IMR-90 (cell line): ENCODE results near the gene FBXW5. TPM values are rescaled to one million over a fixed set of nuclear protein-coding genes. Genes with fewer than 3 reads are reported as not detected.

Source experiments
- ATAC-seq: fragments of 200-7000 bp; cut with Tn5 transposase; 2 replicates; pipeline ENCODE4 v1.9.1; 2020; ENCODE audit warnings: low read depth, mild to moderate bottlenecking, moderate library complexity
- BruUV-seq: library from RNA; stranded (reverse); fragments of 400-500 nt; replicated peaks from 2 replicates; lab custom pipeline; 2021; lab: Mats Ljungman, UMichigan
- CTCF ChIA-PET: fragments of 300-600 bp; formaldehyde crosslinking; extraction: SDS; loops from one replicate; lab custom pipeline; 2021; ENCODE audit warnings: antibody characterized with exemption; lab: Yijun Ruan, JAX
- POLR2A ChIA-PET: fragments of 300-600 bp; sonication (Branson Sonifier 250); formaldehyde crosslinking; loops from one replicate; lab custom pipeline; 2022; ENCODE audit warnings: antibody characterized with exemption; ENCODE audit not compliant: unreplicated experiment; lab: Charles Lee
- DNase-seq: peaks from one replicate; pipeline ENCODE4 v3.0.0; 2013
- H2AFZ ChIP-seq: replicated peaks from 2 replicates; pipeline ENCODE3; 2013; ENCODE audit warnings: low read length, mild to moderate bottlenecking; ENCODE audit not compliant: poor library complexity
- H2AK5ac ChIP-seq: 2 replicates; pipeline ENCODE4 v1.6.1; 2013; ENCODE audit warnings: low read depth, low read length, inconsistent platforms
- H2AK9ac ChIP-seq: replicated peaks from 2 replicates; pipeline ENCODE3; 2013; ENCODE audit warnings: mild to moderate bottlenecking, low read depth, low read length, moderate library complexity; ENCODE audit not compliant: poor library complexity
- H2BK120ac ChIP-seq: 2 replicates; pipeline ENCODE4 v1.6.1; 2013; ENCODE audit warnings: low read depth, low read length, inconsistent platforms
- H2BK15ac ChIP-seq: 3 replicates; pipeline ENCODE4 v1.6.1; 2013; ENCODE audit warnings: low read depth, low read length, inconsistent platforms
- H2BK20ac ChIP-seq: 2 replicates; pipeline ENCODE4 v1.6.1; 2013; ENCODE audit warnings: low read depth, mild to moderate bottlenecking, inconsistent platforms, low read length, moderate library complexity
- H2BK5ac ChIP-seq: 2 replicates; pipeline ENCODE4 v1.6.1; 2013; ENCODE audit warnings: mild to moderate bottlenecking, low read depth, low read length, inconsistent platforms; ENCODE audit not compliant: poor library complexity, severe bottlenecking
- H3K14ac ChIP-seq: replicated peaks from 2 replicates; pipeline ENCODE4 v1.6.1; 2013; ENCODE audit warnings: low read depth, low read length, inconsistent platforms
- H3K18ac ChIP-seq: 2 replicates; pipeline ENCODE4 v1.6.1; 2013; ENCODE audit warnings: low read depth, low read length, control low read depth
- H3K23ac ChIP-seq: 2 replicates; pipeline ENCODE4 v1.6.1; 2013; ENCODE audit warnings: low read depth, low read length, inconsistent platforms
- H3K27ac ChIP-seq: 2 replicates; pipeline ENCODE4 v1.5.1; 2013; ENCODE audit warnings: mild to moderate bottlenecking, control low read depth, low read length; ENCODE audit not compliant: insufficient read depth
- H3K27me3 ChIP-seq: 2 replicates; pipeline ENCODE4 v1.6.1; 2013; ENCODE audit warnings: low read length; ENCODE audit not compliant: control insufficient read depth, insufficient read depth
- H3K36me3 ChIP-seq: 2 replicates; pipeline ENCODE4 v1.6.1; 2013; ENCODE audit warnings: low read length, mixed read lengths; ENCODE audit not compliant: control insufficient read depth, insufficient read depth
- H3K4ac ChIP-seq: 2 replicates; pipeline ENCODE4 v1.6.1; 2013; ENCODE audit warnings: low read depth, low read length, inconsistent platforms
- H3K4me1 ChIP-seq: 2 replicates; pipeline ENCODE4 v1.6.1; 2013; ENCODE audit warnings: low read length, mixed read lengths; ENCODE audit not compliant: control insufficient read depth, insufficient read depth
- H3K4me2 ChIP-seq: 2 replicates; pipeline ENCODE4 v1.6.1; 2013; ENCODE audit warnings: low read depth, mild to moderate bottlenecking, control low read depth, low read length, moderate library complexity
- H3K4me3 ChIP-seq: 2 replicates; pipeline ENCODE4 v1.5.1; 2013; ENCODE audit warnings: low read depth, mild to moderate bottlenecking, control low read depth, low read length, moderate library complexity; ENCODE audit not compliant: insufficient read depth
- H3K56ac ChIP-seq: 2 replicates; pipeline ENCODE4 v1.6.1; 2013; ENCODE audit warnings: low read length, inconsistent platforms; ENCODE audit not compliant: insufficient read depth; ENCODE audit errors: extremely low read depth
- H3K79me1 ChIP-seq, 2 experiments: 2 replicates each; pipeline ENCODE4 v1.6.1; 2013; ENCODE audit warnings: low read length in 2 of 2, inconsistent platforms in 1 of 2, low read depth in 1 of 2
- H3K9ac ChIP-seq: 2 replicates; pipeline ENCODE4 v1.6.1; 2013; ENCODE audit warnings: low read depth, low read length, control low read depth
- H3K9me1 ChIP-seq: 2 replicates; pipeline ENCODE4 v1.6.1; 2013; ENCODE audit warnings: low read length, inconsistent platforms; ENCODE audit not compliant: insufficient read depth
- H3K9me3 ChIP-seq: 2 replicates; pipeline ENCODE4 v1.6.1; 2013; ENCODE audit warnings: low read length; ENCODE audit not compliant: control insufficient read depth, insufficient read depth
- H4K20me1 ChIP-seq: 2 replicates; pipeline ENCODE4 v1.6.1; 2013; ENCODE audit warnings: low read length, inconsistent platforms; ENCODE audit not compliant: insufficient read depth
- H4K5ac ChIP-seq: 2 replicates; pipeline ENCODE4 v1.6.1; 2013; ENCODE audit warnings: mild to moderate bottlenecking, low read depth, low read length, control low read depth
- H4K8ac ChIP-seq, 2 experiments: 2 replicates each; pipeline ENCODE4 v1.6.1; 2013; ENCODE audit warnings: low read depth in 2 of 2, low read length in 2 of 2, control low read depth in 1 of 2, inconsistent platforms in 1 of 2
- H4K91ac ChIP-seq: 2 replicates; pipeline ENCODE4 v1.6.1; 2013; ENCODE audit warnings: low read depth, low read length, inconsistent platforms; ENCODE audit not compliant: insufficient read depth
- BHLHE40 ChIP-seq: fragments of 150-350 bp; IDR thresholded peaks from 2 replicates; pipeline ENCODE4 v1.6.1; 2016; ENCODE audit warnings: mild to moderate bottlenecking, low read depth, low read length
- CEBPB ChIP-seq: IDR thresholded peaks from 2 replicates; pipeline ENCODE4 v1.6.1; 2012; ENCODE audit warnings: low read depth, low read length, improper control_type of control experiment
- CHD1 ChIP-seq: IDR thresholded peaks from 2 replicates; pipeline ENCODE4 v1.6.1; 2012; ENCODE audit warnings: low read depth, low read length, improper control_type of control experiment
- FOS ChIP-seq: fragments of 150-350 bp; IDR thresholded peaks from 2 replicates; pipeline ENCODE4 v1.6.1; 2016; ENCODE audit warnings: low read depth, low read length
- MAFK ChIP-seq: IDR thresholded peaks from 2 replicates; pipeline ENCODE4 v1.6.1; 2012; ENCODE audit warnings: low read depth, low read length, improper control_type of control experiment
- MAZ ChIP-seq: IDR thresholded peaks from 2 replicates; pipeline ENCODE4 v1.6.1; 2012; ENCODE audit warnings: low read depth, mild to moderate bottlenecking, low read length, improper control_type of control experiment, moderate library complexity, borderline replicate concordance
- MXI1 ChIP-seq: IDR thresholded peaks from 2 replicates; pipeline ENCODE4 v1.6.1; 2012; ENCODE audit warnings: low read depth, mild to moderate bottlenecking, low read length, moderate library complexity, borderline replicate concordance
- NFE2L2 ChIP-seq: fragments of 150-350 bp; IDR thresholded peaks from 2 replicates; pipeline ENCODE4 v1.6.1; 2016; ENCODE audit warnings: low read depth, mild to moderate bottlenecking, low read length
- POLR2A ChIP-seq: IDR thresholded peaks from 2 replicates; pipeline ENCODE4 v1.6.1; 2012; ENCODE audit warnings: mild to moderate bottlenecking, low read depth, low read length
- RAD21 ChIP-seq: IDR thresholded peaks from 2 replicates; pipeline ENCODE4 v1.6.1; 2012; ENCODE audit warnings: low read length, improper control_type of control experiment
- RCOR1 ChIP-seq: IDR thresholded peaks from 2 replicates; pipeline ENCODE4 v1.6.1; 2012; ENCODE audit warnings: mild to moderate bottlenecking, low read length, improper control_type of control experiment; ENCODE audit not compliant: insufficient replicate concordance
- SMC3 ChIP-seq: fragments of 150-350 bp; IDR thresholded peaks from 2 replicates; pipeline ENCODE4 v1.6.1; 2016; ENCODE audit warnings: low read depth, mild to moderate bottlenecking, antibody characterized with exemption, low read length, moderate library complexity
- WGBS, 2 experiments: methylation state at CpG; one replicate each; pipeline versions ENCODE4 v1.1.5 to v1.1.7; 2013; ENCODE audit warnings: missing lambda C conversion rate in 2 of 2; ENCODE audit not compliant: insufficient read length in 1 of 2; ENCODE audit errors: extremely low coverage in 2 of 2; 5-methylcytosine and 5-hydroxymethylcytosine counted together
- dilution Hi-C: fragments of 300-500 bp; cut with HindIII; formaldehyde crosslinking; loops from one replicate; pipeline ENCODE4 v1.14.3; 2018; ENCODE audit warnings: low sequenced_read_pairs; ENCODE audit not compliant: unreplicated experiment
- in situ Hi-C: fragments of 300-500 bp; cut with MboI; formaldehyde crosslinking; loops from 3 replicates; pipeline ENCODE4 v1.14.3; 2019; ENCODE audit warnings: low sequenced_read_pairs, inconsistent platforms, mixed read lengths
- intact Hi-C: fragments of 100-400 bp; cut with micrococcal nuclease; formaldehyde crosslinking; loops from 2 replicates; pipeline ENCODE4 v1.10.0; 2022
- polyA plus RNA-seq, 3 experiments: library from polyadenylated mRNA; depleted of rRNA; stranded (reverse); fragments of >200 nt; gene quantifications; 2 replicates each; pipeline ENCODE4 v1.2.3, GENCODE V29; 2012; ENCODE audit warnings: low replicate concordance in 1 of 3
- total RNA-seq: library from RNA; depleted of rRNA; stranded (reverse); fragments of >200 nt; gene quantifications from 2 replicates; pipeline ENCODE4 v1.2.3, GENCODE V29; 2012
- TF ChIP-seq, protein P1 (sequence below): conservative IDR thresholded peaks from 2 replicates; pipeline ENCODE4 v1.5.1; 2012; ENCODE audit warnings: mild to moderate bottlenecking, low read depth, low read length, improper control_type of control experiment
- TF ChIP-seq, protein P2 (sequence below): fragments of 150-350 bp; IDR thresholded peaks from 2 replicates; pipeline ENCODE4 v1.6.1; 2017; ENCODE audit warnings: mild to moderate bottlenecking, antibody characterized with exemption, low read length, low read depth
- TF ChIP-seq, protein P3 (sequence below): fragments of 150-350 bp; IDR thresholded peaks from 2 replicates; pipeline ENCODE4 v1.6.1; 2016; ENCODE audit warnings: low read depth, mild to moderate bottlenecking, low read length, moderate library complexity, borderline replicate concordance

Gene FBXW5
- total and polyA plus RNA-seq, 2 of the 4 experiments (the other 2 are of a cell fraction), result 65.1 to 80.2 TPM

DNA sequence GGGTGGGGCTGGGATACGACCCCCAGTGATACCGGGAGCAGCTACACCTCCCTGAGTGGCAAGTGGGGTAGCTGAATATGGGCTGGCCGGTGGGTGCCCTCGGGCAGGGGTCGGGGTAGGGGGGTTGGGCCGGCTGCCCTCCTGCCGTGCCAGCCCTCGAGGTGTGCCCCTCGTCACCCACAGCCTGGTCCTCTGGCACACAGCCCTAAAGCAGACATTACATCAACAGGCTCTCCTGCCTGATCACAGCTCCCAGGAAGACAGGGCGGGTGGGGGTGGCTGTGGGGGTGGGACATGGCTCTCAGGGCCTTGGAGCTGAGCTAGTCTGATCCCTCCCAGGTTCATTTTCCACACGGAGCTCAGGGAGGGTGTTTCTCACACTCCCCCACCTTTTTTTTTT, 23.2 kb downstream of the FBXW5 start:
- H3K23ac ChIP-seq, result no peak overlapping the region
- no peaks in the 10 kb centered on the region for H3K4me1 ChIP-seq
- H3K18ac ChIP-seq, result no peak overlapping the region
- no peak overlapping the region for H3K14ac ChIP-seq
- H2AK9ac ChIP-seq, result no peak overlapping the region
- BruUV-seq, result no TSS peak
- no peak overlapping the region for H4K8ac ChIP-seq
- no peak overlapping the region for H2AK5ac ChIP-seq
- CTCF ChIA-PET, result no interaction called here
- no peaks in the 10 kb centered on the region for H3K9me3 ChIP-seq
- no peak overlapping the region for H2BK120ac ChIP-seq
- no peak overlapping the region for H4K5ac ChIP-seq
- H2BK20ac ChIP-seq, result no peak overlapping the region
- no peak overlapping the region for H3K56ac ChIP-seq
- no peaks in the 10 kb centered on the region for H3K9me1 ChIP-seq
- no peak for ATAC-seq
- H3K4ac ChIP-seq, result no peak overlapping the region
- 93% methylated on average over 3 of the region's 11 CpGs; no CpG with 5 or more reads in 1 of the 2 experiments for whole genome bisulfite sequencing, 2 experiments
- no peak overlapping the region for H3K9ac ChIP-seq
- peaks cover 37% of the 10 kb centered on the region for H3K36me3 ChIP-seq
- dilution Hi-C loops (no loop called here), in situ Hi-C loops (no loop called here), intact Hi-C loops (no loop called here)
- H4K91ac ChIP-seq, result no peak overlapping the region
- DNase-seq, result no peak
- TF ChIP-seq, protein P1, sequence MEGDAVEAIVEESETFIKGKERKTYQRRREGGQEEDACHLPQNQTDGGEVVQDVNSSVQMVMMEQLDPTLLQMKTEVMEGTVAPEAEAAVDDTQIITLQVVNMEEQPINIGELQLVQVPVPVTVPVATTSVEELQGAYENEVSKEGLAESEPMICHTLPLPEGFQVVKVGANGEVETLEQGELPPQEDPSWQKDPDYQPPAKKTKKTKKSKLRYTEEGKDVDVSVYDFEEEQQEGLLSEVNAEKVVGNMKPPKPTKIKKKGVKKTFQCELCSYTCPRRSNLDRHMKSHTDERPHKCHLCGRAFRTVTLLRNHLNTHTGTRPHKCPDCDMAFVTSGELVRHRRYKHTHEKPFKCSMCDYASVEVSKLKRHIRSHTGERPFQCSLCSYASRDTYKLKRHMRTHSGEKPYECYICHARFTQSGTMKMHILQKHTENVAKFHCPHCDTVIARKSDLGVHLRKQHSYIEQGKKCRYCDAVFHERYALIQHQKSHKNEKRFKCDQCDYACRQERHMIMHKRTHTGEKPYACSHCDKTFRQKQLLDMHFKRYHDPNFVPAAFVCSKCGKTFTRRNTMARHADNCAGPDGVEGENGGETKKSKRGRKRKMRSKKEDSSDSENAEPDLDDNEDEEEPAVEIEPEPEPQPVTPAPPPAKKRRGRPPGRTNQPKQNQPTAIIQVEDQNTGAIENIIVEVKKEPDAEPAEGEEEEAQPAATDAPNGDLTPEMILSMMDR, result no peak
- TF ChIP-seq NFE2L2 (no peak), RAD21 (no peak), MXI1 (no peak), FOS (no peak), BHLHE40 (no peak), SMC3 (no peak), MAZ (no peak), MAFK (no peak), CEBPB (no peak), RCOR1 (no peak), POLR2A (no peak), CHD1 (no peak)
- TF ChIP-seq, protein P2, sequence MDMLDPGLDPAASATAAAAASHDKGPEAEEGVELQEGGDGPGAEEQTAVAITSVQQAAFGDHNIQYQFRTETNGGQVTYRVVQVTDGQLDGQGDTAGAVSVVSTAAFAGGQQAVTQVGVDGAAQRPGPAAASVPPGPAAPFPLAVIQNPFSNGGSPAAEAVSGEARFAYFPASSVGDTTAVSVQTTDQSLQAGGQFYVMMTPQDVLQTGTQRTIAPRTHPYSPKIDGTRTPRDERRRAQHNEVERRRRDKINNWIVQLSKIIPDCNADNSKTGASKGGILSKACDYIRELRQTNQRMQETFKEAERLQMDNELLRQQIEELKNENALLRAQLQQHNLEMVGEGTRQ, result no peak
- TF ChIP-seq, protein P3, sequence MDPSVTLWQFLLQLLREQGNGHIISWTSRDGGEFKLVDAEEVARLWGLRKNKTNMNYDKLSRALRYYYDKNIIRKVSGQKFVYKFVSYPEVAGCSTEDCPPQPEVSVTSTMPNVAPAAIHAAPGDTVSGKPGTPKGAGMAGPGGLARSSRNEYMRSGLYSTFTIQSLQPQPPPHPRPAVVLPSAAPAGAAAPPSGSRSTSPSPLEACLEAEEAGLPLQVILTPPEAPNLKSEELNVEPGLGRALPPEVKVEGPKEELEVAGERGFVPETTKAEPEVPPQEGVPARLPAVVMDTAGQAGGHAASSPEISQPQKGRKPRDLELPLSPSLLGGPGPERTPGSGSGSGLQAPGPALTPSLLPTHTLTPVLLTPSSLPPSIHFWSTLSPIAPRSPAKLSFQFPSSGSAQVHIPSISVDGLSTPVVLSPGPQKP, result no peak
- peaks cover 6 to 9% of the 10 kb centered on the region in 2 experiments; a peak in 3 of 4 replicates for H3K79me1 ChIP-seq
- no peak overlapping the region for H2AFZ ChIP-seq
- H2BK15ac ChIP-seq, result no peak overlapping the region
- POLR2A ChIA-PET, result interaction anchor here (0.5 kb wide), 1 partner anchor 200 kb away, joined by 3 read pairs; no protein-coding TSS in a partner anchor
- no peaks in the 10 kb centered on the region; the same call in 1 of the 2 replicates for H4K20me1 ChIP-seq
- H3K4me2 ChIP-seq, result no peak overlapping the region
- H3K4me3 ChIP-seq, result no peak overlapping the region
- H3K27me3 ChIP-seq, result no peaks in the 10 kb centered on the region
- no peak overlapping the region for H2BK5ac ChIP-seq
- H3K27ac ChIP-seq, result no peak overlapping the region
